Activated CD8-positive, alpha-beta memory T cell treated with anti-CD3 and anti-CD28 coated beads for 1 hour (primary cell): ENCODE results near the gene NT5DC3.
"Not testable (repeated sequence)": the region's sequence is repeated elsewhere in the genome, so short reads cannot be mapped to it uniquely, and the experiment has no call there.

Source experiments
- DNase-seq, 2 donors: peaks; one replicate each; pipeline ENCODE4 v3.0.0-alpha.2; 2020; ENCODE audit warnings: low read depth in 1 of 2; ENCODE audit errors: extremely low read depth in 1 of 2

Gene NT5DC3

GRCh38 chr12:103855896-103856657 lies 15.0 kb upstream of the NT5DC3 start:
- DNase-seq, result no peak

- no peak for DNase-seq
These were observed 14.1 kb upstream of the NT5DC3 start for GRCh38 chr12:103855036-103855712.

GRCh38 chr12:103854372-103854973 lies 13.4 kb upstream of the NT5DC3 start:
- no peak for DNase-seq

- no peak for DNase-seq
These were observed 11.5 kb upstream of the NT5DC3 start for GRCh38 chr12:103852498-103852997.

GRCh38 chr12:103851127-103851526 lies 10.1 kb upstream of the NT5DC3 start:
- DNase-seq, result no peak

GRCh38 chr12:103850429-103850828 lies 9.4 kb upstream of the NT5DC3 start:
- no peak for DNase-seq

- no peak for DNase-seq
These were observed 8.0 kb upstream of the NT5DC3 start for GRCh38 chr12:103848917-103849491.

- no peak for DNase-seq
These were observed 7.1 kb upstream of the NT5DC3 start for GRCh38 chr12:103848143-103848542.

- DNase-seq, result no peak
These were observed 5.4 kb upstream of the NT5DC3 start for GRCh38 chr12:103846415-103846814.

- no peak for DNase-seq
These were observed 3.3 kb upstream of the NT5DC3 start for GRCh38 chr12:103844305-103844704.

- DNase-seq, result peak in 1 of 2 donors; percentile 4
These were observed 903 bp upstream of the NT5DC3 start for GRCh38 chr12:103841690-103842584.

GRCh38 chr12:103840462-103840875 lies 565 bp downstream of the NT5DC3 start:
- DNase-seq, result peak in 1 of 2 donors; percentile 0

GRCh38 chr12:103839609-103840461 lies 1.2 kb downstream of the NT5DC3 start:
- no peak for DNase-seq

- no peak for DNase-seq
These were observed 1.9 kb downstream of the NT5DC3 start for GRCh38 chr12:103839103-103839502.

GRCh38 chr12:103838254-103838914 lies 2.6 kb downstream of the NT5DC3 start:
- DNase-seq, result no peak

GRCh38 chr12:103836345-103836744 lies 4.7 kb downstream of the NT5DC3 start:
- no peak for DNase-seq

- DNase-seq, result not testable (repeated sequence)
These were observed 5.2 kb downstream of the NT5DC3 start for GRCh38 chr12:103835747-103836335.

- no peak for DNase-seq
These were observed 6.1 kb downstream of the NT5DC3 start for GRCh38 chr12:103834942-103835341.

- DNase-seq, result no peak
These were observed 7.1 kb downstream of the NT5DC3 start for GRCh38 chr12:103833891-103834290.
